ENCODE results near the gene HYAL1.

Gene HYAL1

GRCh38 chr3:50322115-50322385 is 18.7 kb upstream of the HYAL1 start:
- H3K4me3 ChIP-seq (ENCODE audit: low read length): peak overlapping the region; percentile 90
- DNase-seq (ENCODE audit: low read depth): no peak
- TF ChIP-seq, protein P1, sequence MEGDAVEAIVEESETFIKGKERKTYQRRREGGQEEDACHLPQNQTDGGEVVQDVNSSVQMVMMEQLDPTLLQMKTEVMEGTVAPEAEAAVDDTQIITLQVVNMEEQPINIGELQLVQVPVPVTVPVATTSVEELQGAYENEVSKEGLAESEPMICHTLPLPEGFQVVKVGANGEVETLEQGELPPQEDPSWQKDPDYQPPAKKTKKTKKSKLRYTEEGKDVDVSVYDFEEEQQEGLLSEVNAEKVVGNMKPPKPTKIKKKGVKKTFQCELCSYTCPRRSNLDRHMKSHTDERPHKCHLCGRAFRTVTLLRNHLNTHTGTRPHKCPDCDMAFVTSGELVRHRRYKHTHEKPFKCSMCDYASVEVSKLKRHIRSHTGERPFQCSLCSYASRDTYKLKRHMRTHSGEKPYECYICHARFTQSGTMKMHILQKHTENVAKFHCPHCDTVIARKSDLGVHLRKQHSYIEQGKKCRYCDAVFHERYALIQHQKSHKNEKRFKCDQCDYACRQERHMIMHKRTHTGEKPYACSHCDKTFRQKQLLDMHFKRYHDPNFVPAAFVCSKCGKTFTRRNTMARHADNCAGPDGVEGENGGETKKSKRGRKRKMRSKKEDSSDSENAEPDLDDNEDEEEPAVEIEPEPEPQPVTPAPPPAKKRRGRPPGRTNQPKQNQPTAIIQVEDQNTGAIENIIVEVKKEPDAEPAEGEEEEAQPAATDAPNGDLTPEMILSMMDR (conservative IDR thresholded peaks at IDR 0.05; ENCODE audit: low read depth, low read length): no peak

GRCh38 chr3:50321336-50322114 is 18.2 kb upstream of the HYAL1 start:
- TF ChIP-seq, protein P1 (conservative IDR thresholded peaks at IDR 0.05; ENCODE audit: low read depth, low read length): peak; percentile 57
- peak overlapping the region; percentile 90 for H3K4me3 ChIP-seq (ENCODE audit: low read length)
- peak; percentile 63 for DNase-seq (ENCODE audit: low read depth)

DNA sequence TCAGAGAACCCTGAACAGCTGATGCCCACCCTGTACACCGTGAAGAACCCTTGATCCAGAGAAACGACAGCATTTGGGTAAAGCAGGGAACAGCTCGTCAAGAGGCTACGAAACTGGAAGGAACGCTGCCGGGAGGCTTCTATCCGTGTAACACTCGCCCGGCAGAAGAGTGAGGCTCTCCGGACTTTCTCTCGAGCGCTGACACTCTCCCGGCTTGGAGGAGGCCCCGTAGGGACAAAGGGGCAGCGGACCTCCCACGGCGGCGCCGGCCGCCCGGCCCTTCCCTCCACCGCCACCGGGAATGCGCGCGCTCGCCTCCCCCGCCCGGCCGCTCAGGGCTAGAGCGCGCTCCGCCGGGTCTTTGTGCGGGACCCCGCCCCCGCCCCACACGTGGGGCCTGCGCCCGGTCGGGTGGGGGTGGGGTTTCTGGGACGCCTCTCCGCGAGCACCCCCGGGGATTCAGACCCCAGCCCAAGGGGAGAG is 17.5 kb upstream of the HYAL1 start:
- TF ChIP-seq, protein P1 (conservative IDR thresholded peaks at IDR 0.05; ENCODE audit: low read depth, low read length): no peak
- peak overlapping the region; percentile 90 for H3K4me3 ChIP-seq (ENCODE audit: low read length)
- no peak for DNase-seq (ENCODE audit: low read depth)

DNA sequence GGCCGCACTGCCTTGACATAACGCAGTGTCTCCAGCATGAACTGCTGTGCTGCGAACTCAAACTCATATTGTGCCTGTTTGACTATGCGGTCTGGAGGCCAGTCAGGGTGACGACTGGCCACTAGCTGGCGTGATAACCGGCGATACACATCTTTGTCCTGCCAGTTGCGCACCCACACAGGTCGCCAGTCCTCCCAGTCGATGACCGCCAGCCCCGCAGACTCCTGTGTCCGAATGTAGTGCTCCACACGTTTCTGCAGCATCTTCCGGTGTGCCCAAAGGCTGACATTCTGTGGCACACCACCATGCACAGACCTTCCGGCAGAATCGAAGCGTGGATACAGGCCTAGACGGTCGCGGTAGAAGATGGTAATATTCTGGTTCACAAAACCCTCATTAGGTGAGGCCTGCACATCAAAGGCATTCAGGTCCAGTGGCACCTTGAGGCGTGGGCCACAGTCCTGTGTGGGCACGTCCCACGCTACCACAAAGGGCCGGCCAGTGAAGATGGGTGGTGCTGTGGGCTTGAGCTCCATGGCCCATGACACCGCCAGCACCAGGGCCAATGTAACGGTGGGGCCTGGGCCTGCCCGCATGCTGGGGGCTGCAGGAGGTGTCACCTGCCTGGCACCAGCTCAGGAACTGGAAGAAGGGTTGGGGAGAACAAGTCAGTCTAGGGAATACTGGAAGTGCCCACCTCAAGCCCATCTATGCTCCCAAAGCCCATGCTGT is 16.7 kb upstream of the HYAL1 start:
- TF ChIP-seq, protein P1 (conservative IDR thresholded peaks at IDR 0.05; ENCODE audit: low read depth, low read length): no peak
- no peak for DNase-seq (ENCODE audit: low read depth)

DNA sequence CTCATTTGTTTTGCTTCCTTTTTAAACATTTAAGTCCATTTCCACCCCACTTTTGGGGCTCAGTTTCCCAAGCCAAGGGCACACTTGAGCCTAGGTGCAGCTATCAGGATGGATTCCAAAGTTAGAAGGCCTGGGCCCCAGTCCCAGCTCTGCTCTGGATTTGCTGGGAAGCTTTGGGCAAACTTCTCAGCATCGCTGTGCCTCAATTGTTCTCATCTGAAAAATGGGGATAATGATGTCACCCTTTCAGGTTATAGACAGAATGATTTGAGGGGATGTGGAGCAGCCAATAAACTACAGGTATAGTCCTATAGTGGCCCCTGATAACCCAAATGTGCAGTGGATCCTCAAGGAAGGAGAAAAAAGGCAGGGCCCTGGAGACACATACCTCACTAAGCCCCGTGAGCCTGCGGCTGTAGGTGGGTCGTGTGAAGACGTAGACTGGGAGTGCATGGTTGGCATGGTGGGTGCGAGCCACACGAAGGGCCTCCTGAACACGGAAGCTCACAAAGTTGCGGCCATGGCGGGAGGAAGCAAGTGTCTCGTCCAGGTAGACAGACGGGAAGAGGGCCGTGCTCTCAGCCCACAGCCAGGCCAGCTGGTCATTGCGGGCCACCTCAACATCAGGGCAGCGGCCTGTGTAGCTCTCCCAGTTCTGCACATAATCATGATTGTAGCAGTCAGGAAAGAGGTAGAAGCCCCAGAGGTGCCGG is 16.0 kb upstream of the HYAL1 start:
- TF ChIP-seq, protein P1 (conservative IDR thresholded peaks at IDR 0.05; ENCODE audit: low read depth, low read length): no peak
- DNase-seq (ENCODE audit: low read depth): no peak
- no peak overlapping the region for H3K4me3 ChIP-seq (ENCODE audit: low read length)

More for the DNA sequence above, 16.7 kb upstream of the HYAL1 start:
- peak overlapping the region; percentile 90 for H3K4me3 ChIP-seq (ENCODE audit: low read length)

DNA sequence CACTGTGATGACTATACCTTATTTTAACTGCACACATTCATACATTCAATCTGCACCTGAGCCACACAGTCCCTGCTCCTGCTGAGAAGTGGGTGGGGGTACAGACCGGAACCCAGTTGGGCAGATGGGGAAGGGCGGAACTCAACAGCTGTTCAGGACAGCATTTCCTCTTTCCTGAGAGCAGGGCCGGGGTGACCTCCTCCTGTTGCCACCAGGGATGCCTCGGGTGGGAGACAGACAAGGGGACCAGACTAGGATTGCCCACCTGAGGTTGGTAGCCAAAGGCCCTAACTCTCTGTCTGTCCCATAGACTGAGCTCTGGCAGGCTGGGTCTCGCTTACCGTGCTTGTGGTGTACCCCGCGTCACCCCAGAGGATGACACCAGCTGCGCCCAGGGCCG is 15.2 kb upstream of the HYAL1 start:
- TF ChIP-seq, protein P1 (conservative IDR thresholded peaks at IDR 0.05; ENCODE audit: low read depth, low read length): no peak
- H3K4me3 ChIP-seq (ENCODE audit: low read length): no peak overlapping the region
- DNase-seq (ENCODE audit: low read depth): no peak
